ENCODE data around the gene UGGT1.

Gene UGGT1

GRCh38 chr2:128058114-128058513 lies 32.9 kb upstream of the UGGT1 start:
- H2AFZ ChIP-seq (ENCODE audit: low read depth, low read length): no peak overlapping the region
- no peaks in the 10 kb centered on the region for H4K20me1 ChIP-seq (ENCODE audit: insufficient read depth, low read length)
- H3K4me2 ChIP-seq (ENCODE audit: insufficient read depth, low read length): no peak overlapping the region
- no peak overlapping the region for H3K27ac ChIP-seq (ENCODE audit: low read length)
- no peaks in the 10 kb centered on the region for H3K79me2 ChIP-seq (ENCODE audit: insufficient read depth, low read length)
- no peaks in the 10 kb centered on the region for H3K4me1 ChIP-seq (ENCODE audit: insufficient read depth, low read length)
- no peaks in the 10 kb centered on the region for H3K9me3 ChIP-seq (ENCODE audit: insufficient read depth, low read length, severe bottlenecking)
- H3K36me3 ChIP-seq (ENCODE audit: insufficient read depth, low read length): no peaks in the 10 kb centered on the region
- DNase-seq (no peak), ATAC-seq (ENCODE audit: insufficient read depth, low read depth) (no peak)
- no peak overlapping the region for H3K4me3 ChIP-seq (ENCODE audit: low read depth in 1 of 2, low read length in 2 of 2)
- H3K27me3 ChIP-seq (ENCODE audit: insufficient read depth, low read length, poor library complexity): no peaks in the 10 kb centered on the region
- H3K9ac ChIP-seq (ENCODE audit: low read depth, low read length): no peak overlapping the region
- TF ChIP-seq EZH2 (IDR thresholded peaks at IDR 0.05; ENCODE audit: borderline replicate concordance, low read depth, low read length, severe bottlenecking) (no peak), CTCF (IDR thresholded peaks at IDR 0.05; ENCODE audit: borderline replicate concordance, extremely low read depth, low read length, poor library complexity, severe bottlenecking) (no peak)

DNA sequence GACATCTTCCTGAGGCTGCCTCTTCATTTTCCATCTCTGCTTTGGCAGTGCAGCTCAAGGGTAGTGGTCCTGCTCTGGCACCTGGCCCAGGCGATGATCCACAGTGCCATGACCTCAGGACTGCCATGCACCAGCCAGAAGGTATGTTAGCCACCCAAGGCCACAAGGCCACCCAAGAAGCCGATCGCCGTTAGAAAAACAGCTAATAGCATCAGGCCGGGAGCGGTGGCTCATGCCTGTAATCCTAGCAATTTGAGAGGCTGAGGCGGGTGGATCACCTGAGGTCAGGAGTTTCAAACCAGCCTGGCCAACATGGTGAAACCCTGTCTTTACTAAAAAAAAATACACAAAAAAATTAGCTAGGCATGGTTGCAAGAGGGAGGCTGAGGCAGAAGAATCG lies 28.4 kb upstream of the UGGT1 start:
- Histone ChIP-seq H3K27me3 (ENCODE audit: insufficient read depth, low read length, poor library complexity) (no peaks in the 10 kb centered on the region), H2AFZ (ENCODE audit: low read depth, low read length) (no peak overlapping the region), H3K9me3 (ENCODE audit: insufficient read depth, low read length, severe bottlenecking) (no peaks in the 10 kb centered on the region), H3K4me3 (ENCODE audit: low read depth in 1 of 2, low read length in 2 of 2) (no peak overlapping the region), H4K20me1 (ENCODE audit: insufficient read depth, low read length) (no peaks in the 10 kb centered on the region), H3K36me3 (ENCODE audit: insufficient read depth, low read length) (no peaks in the 10 kb centered on the region), H3K79me2 (ENCODE audit: insufficient read depth, low read length) (no peaks in the 10 kb centered on the region), H3K4me2 (ENCODE audit: insufficient read depth, low read length) (no peak overlapping the region), H3K9ac (ENCODE audit: low read depth, low read length) (no peak overlapping the region), H3K27ac (ENCODE audit: low read length) (no peak overlapping the region), H3K4me1 (ENCODE audit: insufficient read depth, low read length) (no peaks in the 10 kb centered on the region)
- DNase-seq: no peak
- no peak for TF ChIP-seq EZH2 (IDR thresholded peaks at IDR 0.05; ENCODE audit: borderline replicate concordance, low read depth, low read length, severe bottlenecking)
- TF ChIP-seq CTCF (IDR thresholded peaks at IDR 0.05; ENCODE audit: borderline replicate concordance, extremely low read depth, low read length, poor library complexity, severe bottlenecking): no peak
- no peak for ATAC-seq (ENCODE audit: insufficient read depth, low read depth)

DNA sequence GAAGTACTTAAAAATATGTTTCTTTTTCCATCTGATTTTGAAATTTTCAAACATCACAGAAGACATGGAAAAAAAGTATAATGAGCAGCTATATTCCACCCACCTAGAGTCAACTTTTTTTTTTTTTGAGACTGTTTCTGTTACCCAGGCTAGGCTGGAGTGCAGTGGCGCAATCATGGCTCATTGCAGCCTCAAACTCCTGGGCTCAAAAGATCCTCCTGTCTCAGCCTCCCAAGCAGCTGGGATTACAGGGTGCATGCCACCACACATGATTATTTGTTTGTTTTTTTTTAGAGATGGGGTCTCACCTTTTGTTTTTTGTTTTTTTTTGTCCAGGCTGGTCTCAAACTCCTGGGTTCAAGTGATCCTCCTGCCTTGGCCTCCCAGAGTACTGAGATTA lies 26.6 kb upstream of the UGGT1 start:
- DNase-seq (no peak), ATAC-seq (ENCODE audit: insufficient read depth, low read depth) (no peak)
- no peak overlapping the region for H3K9ac ChIP-seq (ENCODE audit: low read depth, low read length)
- H2AFZ ChIP-seq (ENCODE audit: low read depth, low read length): no peak overlapping the region
- H3K79me2 ChIP-seq (ENCODE audit: insufficient read depth, low read length): no peaks in the 10 kb centered on the region
- no peak overlapping the region for H3K4me2 ChIP-seq (ENCODE audit: insufficient read depth, low read length)
- no peaks in the 10 kb centered on the region for H3K36me3 ChIP-seq (ENCODE audit: insufficient read depth, low read length)
- TF ChIP-seq CTCF (IDR thresholded peaks at IDR 0.05; ENCODE audit: borderline replicate concordance, extremely low read depth, low read length, poor library complexity, severe bottlenecking) (no peak), EZH2 (IDR thresholded peaks at IDR 0.05; ENCODE audit: borderline replicate concordance, low read depth, low read length, severe bottlenecking) (no peak)
- H3K9me3 ChIP-seq (ENCODE audit: insufficient read depth, low read length, severe bottlenecking): no peaks in the 10 kb centered on the region
- no peak overlapping the region for H3K27ac ChIP-seq (ENCODE audit: low read length)
- no peaks in the 10 kb centered on the region for H4K20me1 ChIP-seq (ENCODE audit: insufficient read depth, low read length)
- H3K4me1 ChIP-seq (ENCODE audit: insufficient read depth, low read length): no peaks in the 10 kb centered on the region
- no peak overlapping the region for H3K4me3 ChIP-seq (ENCODE audit: low read depth in 1 of 2, low read length in 2 of 2)
- H3K27me3 ChIP-seq (ENCODE audit: insufficient read depth, low read length, poor library complexity): no peaks in the 10 kb centered on the region

DNA sequence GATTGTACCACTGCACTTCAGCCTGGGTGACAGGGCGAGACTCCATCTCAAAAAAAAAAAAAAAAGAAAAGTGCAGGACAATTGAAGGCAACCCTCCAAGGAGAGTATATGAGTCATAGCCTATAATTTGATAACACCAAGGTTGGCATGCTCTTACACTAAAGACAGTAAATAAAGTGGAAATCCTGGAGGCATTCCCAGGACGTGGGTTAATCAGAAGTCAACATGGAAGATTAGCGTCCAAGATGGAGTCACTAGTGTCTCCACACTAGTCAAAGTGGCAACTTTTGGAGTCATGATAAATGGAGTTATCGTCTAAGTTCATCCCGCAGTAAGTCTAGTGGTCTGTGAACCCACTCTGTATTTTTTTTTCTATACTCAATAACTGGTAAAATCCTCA lies 21.2 kb upstream of the UGGT1 start:
- H3K9ac ChIP-seq (ENCODE audit: low read depth, low read length): no peak overlapping the region
- no peak overlapping the region for H3K4me2 ChIP-seq (ENCODE audit: insufficient read depth, low read length)
- H3K27ac ChIP-seq (ENCODE audit: low read length): no peak overlapping the region
- no peaks in the 10 kb centered on the region for H3K9me3 ChIP-seq (ENCODE audit: insufficient read depth, low read length, severe bottlenecking)
- no peak overlapping the region for H2AFZ ChIP-seq (ENCODE audit: low read depth, low read length)
- ATAC-seq (ENCODE audit: insufficient read depth, low read depth): no peak
- H3K4me1 ChIP-seq (ENCODE audit: insufficient read depth, low read length): no peaks in the 10 kb centered on the region
- no peaks in the 10 kb centered on the region for H3K27me3 ChIP-seq (ENCODE audit: insufficient read depth, low read length, poor library complexity)
- no peaks in the 10 kb centered on the region for H3K79me2 ChIP-seq (ENCODE audit: insufficient read depth, low read length)
- no peak for DNase-seq
- no peak overlapping the region for H3K4me3 ChIP-seq (ENCODE audit: low read depth in 1 of 2, low read length in 2 of 2)
- no peaks in the 10 kb centered on the region for H3K36me3 ChIP-seq (ENCODE audit: insufficient read depth, low read length)
- no peaks in the 10 kb centered on the region for H4K20me1 ChIP-seq (ENCODE audit: insufficient read depth, low read length)
- TF ChIP-seq CTCF (IDR thresholded peaks at IDR 0.05; ENCODE audit: borderline replicate concordance, extremely low read depth, low read length, poor library complexity, severe bottlenecking) (no peak), EZH2 (IDR thresholded peaks at IDR 0.05; ENCODE audit: borderline replicate concordance, low read depth, low read length, severe bottlenecking) (no peak)
